Skeletal muscle tissue (tissue), 4 donors: ENCODE measurements around the gene SIDT1. TPM values are rescaled to one million over a fixed set of nuclear protein-coding genes. Genes with fewer than 3 reads are reported as not detected.

Experiments
- H3K27ac ChIP-seq: one replicate; pipeline ENCODE4 v1.7.0; 2013; ENCODE audit warnings: mild to moderate bottlenecking, low read depth, low read length, inconsistent platforms
- H3K27me3 ChIP-seq, 3 donors: one replicate each; pipeline ENCODE4 v1.7.0; 2013; ENCODE audit warnings: low read length in 3 of 3; ENCODE audit not compliant: control insufficient read depth in 3 of 3, insufficient read depth in 3 of 3
- H3K36me3 ChIP-seq, 3 donors: one replicate each; pipeline ENCODE4 v1.7.0; 2013; ENCODE audit warnings: low read length in 3 of 3; ENCODE audit not compliant: control insufficient read depth in 3 of 3, insufficient read depth in 3 of 3
- H3K4me1 ChIP-seq, 3 donors: one replicate each; pipeline ENCODE4 v1.7.0; 2013; ENCODE audit warnings: low read length in 3 of 3, mild to moderate bottlenecking in 3 of 3; ENCODE audit not compliant: control insufficient read depth in 3 of 3, insufficient read depth in 3 of 3
- H3K4me3 ChIP-seq, 3 donors: one replicate each; pipeline ENCODE4 v1.7.0; 2013; ENCODE audit warnings: low read length in 3 of 3
- H3K9ac ChIP-seq, 3 donors: one replicate each; pipeline ENCODE4 v1.7.0; 2013; ENCODE audit warnings: low read length in 3 of 3, mild to moderate bottlenecking in 3 of 3, moderate library complexity in 2 of 3, low read depth in 1 of 3
- H3K9me3 ChIP-seq, 3 donors: one replicate each; pipeline ENCODE4 v1.7.0; 2013; ENCODE audit warnings: low read length in 3 of 3; ENCODE audit not compliant: control insufficient read depth in 3 of 3
- total RNA-seq: library from RNA; depleted of rRNA; stranded (reverse); fragments of >200 nt; gene quantifications from one replicate; pipeline ENCODE4 v1.2.3, GENCODE V29; 2014
- donor health status: Osteomylitis.

The SIDT1 gene
- total RNA-seq, 1 donor from 2014 or later = 2.1 TPM

DNA sequence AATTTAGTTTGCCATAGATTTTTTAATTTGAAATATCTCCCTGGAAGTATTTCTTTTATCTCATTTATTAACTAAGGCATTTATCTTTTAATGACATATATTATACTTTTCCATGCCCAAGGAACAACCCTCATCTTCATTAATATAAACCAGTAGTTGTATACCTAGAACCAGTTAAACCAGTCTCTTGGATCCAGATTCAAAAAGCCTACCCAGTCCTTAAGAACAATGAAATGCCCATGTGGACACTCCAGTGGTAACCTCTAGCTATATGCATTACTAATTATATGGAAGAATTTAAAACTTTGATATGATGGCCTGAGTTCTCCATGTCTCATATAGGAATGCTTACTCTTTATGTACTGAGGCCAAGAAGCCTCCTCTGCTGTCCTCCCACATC is 4.8 kb downstream of the SIDT1 start:
- H3K9ac ChIP-seq = no peak overlapping the region
- H3K4me3 ChIP-seq = no peak overlapping the region
- H3K27me3 ChIP-seq = peaks cover 20 to 30% (median 23%) of the 10 kb centered on the region in 3 donors
- peaks cover 5 to 13% (median 12%) of the 10 kb centered on the region in 3 donors for H3K4me1 ChIP-seq
- H3K9me3 ChIP-seq = no peaks in the 10 kb centered on the region
- no peaks in the 10 kb centered on the region for H3K36me3 ChIP-seq
- H3K27ac ChIP-seq = no peak overlapping the region

DNA sequence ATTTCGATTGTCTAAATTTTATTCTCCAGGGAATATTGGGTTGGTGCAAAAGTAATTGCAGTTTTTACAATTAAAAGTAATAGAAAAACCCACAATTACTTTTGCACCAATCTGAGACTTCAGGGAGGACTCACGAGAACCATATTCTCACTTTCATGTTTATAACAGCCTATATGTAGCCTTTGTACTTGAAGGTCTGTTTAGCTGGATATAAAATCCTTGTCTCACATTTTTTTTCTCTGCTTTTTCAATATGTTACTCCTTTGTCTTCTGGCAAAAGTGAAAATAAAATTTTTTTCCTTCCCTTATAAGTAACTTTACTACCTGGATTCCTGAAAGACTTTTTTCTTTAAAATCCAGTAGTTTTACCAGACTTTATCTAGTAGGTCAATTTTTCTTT is 9.2 kb downstream of the SIDT1 start:
- H3K27ac ChIP-seq = no peak overlapping the region
- H3K9me3 ChIP-seq = no peaks in the 10 kb centered on the region
- H3K9ac ChIP-seq = no peak overlapping the region
- no peaks in the 10 kb centered on the region for H3K4me1 ChIP-seq
- peaks cover 0 to under 1% (median 0%) of the 10 kb centered on the region in 3 donors for H3K27me3 ChIP-seq
- no peaks in the 10 kb centered on the region for H3K36me3 ChIP-seq
- no peak overlapping the region for H3K4me3 ChIP-seq

DNA sequence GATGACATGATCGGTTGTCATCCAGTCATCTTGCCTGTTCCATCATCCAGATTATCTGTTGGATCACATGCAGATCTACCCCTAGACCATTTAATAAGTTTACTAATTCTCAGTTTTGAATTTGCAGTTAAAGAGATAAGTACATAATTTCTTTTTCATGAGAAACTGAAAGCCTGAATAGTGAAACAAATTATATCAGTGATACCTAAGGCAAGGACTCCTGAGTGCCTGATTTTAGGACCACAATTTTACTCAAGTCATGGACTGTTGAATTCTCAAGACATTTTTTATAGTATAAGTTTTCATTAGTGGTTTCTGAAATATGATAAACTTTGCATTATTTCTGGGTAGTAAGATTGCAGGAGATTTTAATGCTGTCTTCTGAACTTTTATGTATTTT is 13.2 kb downstream of the SIDT1 start:
- Histone ChIP-seq H3K4me1 (no peaks in the 10 kb centered on the region), H3K9me3 (no peaks in the 10 kb centered on the region), H3K27me3 (no peaks in the 10 kb centered on the region), H3K36me3 (no peaks in the 10 kb centered on the region), H3K4me3 (no peak overlapping the region), H3K9ac (no peak overlapping the region), H3K27ac (no peak overlapping the region)

DNA sequence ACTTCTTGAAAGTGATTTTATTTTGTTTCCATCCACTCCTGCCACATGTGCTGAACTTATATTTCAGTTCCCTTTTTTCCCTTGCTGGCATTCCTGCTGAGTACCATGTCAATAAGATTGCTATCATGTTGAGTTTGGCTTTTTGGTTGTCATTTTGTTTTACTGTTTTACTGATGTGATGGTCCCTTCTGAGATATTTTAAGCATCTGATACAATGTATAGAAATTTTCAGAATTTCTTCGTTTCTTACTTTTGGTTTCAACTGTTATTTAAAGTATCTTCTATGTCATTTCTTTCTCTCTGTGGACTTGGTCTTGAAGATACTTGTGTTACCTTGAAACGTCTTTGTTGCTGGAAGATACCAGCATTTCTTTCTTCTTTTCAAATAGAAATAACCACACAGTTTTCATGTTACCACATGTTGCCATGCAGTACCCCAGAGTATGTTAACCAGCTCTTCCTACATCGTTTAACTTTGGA is 14.1 kb downstream of the SIDT1 start:
- H3K27me3 ChIP-seq = no peaks in the 10 kb centered on the region
- H3K9ac ChIP-seq = no peak overlapping the region
- H3K4me3 ChIP-seq = no peak overlapping the region
- no peak overlapping the region for H3K27ac ChIP-seq
- no peaks in the 10 kb centered on the region for H3K9me3 ChIP-seq
- no peaks in the 10 kb centered on the region for H3K36me3 ChIP-seq
- H3K4me1 ChIP-seq = no peaks in the 10 kb centered on the region

- no peaks in the 10 kb centered on the region for H3K36me3 ChIP-seq
- no peaks in the 10 kb centered on the region for H3K27me3 ChIP-seq
- no peak overlapping the region for H3K4me3 ChIP-seq
- no peak overlapping the region for H3K27ac ChIP-seq
- no peak overlapping the region for H3K9ac ChIP-seq
- H3K4me1 ChIP-seq = no peaks in the 10 kb centered on the region
- H3K9me3 ChIP-seq = no peaks in the 10 kb centered on the region
These were observed 16.1 kb downstream of the SIDT1 start for GRCh38 chr3:113548501-113548900.

DNA sequence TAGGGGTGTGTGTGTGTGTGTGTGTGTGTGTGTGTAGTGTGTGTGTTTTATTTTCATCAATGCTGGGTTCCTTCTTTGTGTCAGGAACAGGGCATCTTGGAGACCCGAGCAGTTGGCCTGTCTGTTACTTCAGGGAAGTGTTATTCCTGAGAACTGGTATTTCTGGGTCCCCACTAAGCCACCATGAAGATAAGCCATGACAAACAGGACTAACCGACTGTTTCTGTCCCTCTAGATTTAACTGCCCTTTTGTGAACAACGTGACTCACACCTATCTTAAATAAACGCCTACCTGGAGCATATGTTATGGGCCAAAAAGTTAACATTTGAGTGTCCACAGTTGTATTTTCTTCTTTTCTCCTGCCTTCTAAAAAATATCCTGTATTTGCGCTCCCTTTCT is 19.5 kb downstream of the SIDT1 start:
- Histone ChIP-seq H3K9me3 (no peaks in the 10 kb centered on the region), H3K27ac (no peak overlapping the region), H3K9ac (no peak overlapping the region), H3K27me3 (no peaks in the 10 kb centered on the region), H3K36me3 (no peaks in the 10 kb centered on the region), H3K4me3 (no peak overlapping the region), H3K4me1 (no peaks in the 10 kb centered on the region)

- H3K27me3 ChIP-seq = no peaks in the 10 kb centered on the region
- no peaks in the 10 kb centered on the region for H3K4me1 ChIP-seq
- H3K36me3 ChIP-seq = no peaks in the 10 kb centered on the region
- H3K9ac ChIP-seq = no peak overlapping the region
- H3K9me3 ChIP-seq = no peaks in the 10 kb centered on the region
- H3K4me3 ChIP-seq = no peak overlapping the region
- no peak overlapping the region for H3K27ac ChIP-seq
These were observed 20.5 kb downstream of the SIDT1 start for GRCh38 chr3:113552851-113553250.

DNA sequence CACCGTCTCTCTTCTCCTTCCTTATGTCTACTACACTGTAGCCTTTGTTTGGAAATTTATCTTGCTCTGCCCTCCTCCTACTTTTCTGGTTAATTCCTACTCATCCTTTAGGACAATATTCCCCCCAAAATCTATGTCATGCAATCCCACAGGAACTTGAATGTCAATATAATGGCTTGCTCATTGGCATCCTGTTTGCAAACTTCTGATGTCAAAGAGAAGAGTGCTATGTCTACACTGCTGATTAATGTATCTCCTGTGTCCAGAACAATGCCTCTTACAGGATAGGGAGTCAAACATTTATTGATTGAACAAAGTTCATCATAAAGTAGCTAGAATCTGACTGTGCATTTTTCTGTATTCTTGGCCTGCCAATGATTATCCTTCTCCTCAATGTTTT is 22.8 kb downstream of the SIDT1 start:
- Histone ChIP-seq H3K27me3 (no peaks in the 10 kb centered on the region), H3K27ac (no peak overlapping the region), H3K9me3 (no peaks in the 10 kb centered on the region), H3K4me1 (no peaks in the 10 kb centered on the region), H3K4me3 (no peak overlapping the region), H3K9ac (no peak overlapping the region), H3K36me3 (no peaks in the 10 kb centered on the region)

DNA sequence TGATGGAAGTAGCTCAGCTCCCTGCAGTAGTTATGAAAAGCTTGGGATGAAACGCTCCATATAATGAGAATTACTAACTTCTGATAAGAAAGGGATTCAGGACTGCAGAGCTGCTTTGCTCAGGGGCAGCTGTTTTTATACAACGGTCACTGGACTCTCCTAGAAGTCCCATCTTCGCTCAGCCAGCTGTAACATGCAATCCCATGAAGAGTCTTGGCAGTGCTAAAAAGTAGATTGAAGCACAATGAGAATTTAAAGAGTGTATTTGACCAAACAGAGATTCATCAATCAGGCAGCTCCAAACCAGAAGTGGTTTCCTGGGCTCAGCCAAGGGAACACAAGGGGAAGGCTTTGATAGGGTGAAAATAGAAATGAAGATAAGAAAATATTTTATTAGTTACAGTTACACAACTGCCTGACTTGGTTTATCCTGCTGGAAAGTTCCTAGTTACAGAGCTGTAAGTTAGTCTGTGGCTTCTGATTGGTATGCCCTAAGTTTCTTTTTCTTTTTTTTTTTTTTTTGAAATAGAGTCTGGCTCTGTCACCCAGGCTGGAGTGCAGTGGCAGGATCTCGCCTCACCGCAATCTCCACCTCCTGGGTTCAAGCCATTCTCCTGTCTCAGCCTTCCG is 24.1 kb downstream of the SIDT1 start:
- Histone ChIP-seq H3K27me3 (no peaks in the 10 kb centered on the region), H3K4me1 (no peaks in the 10 kb centered on the region), H3K9me3 (no peaks in the 10 kb centered on the region), H3K27ac (no peak overlapping the region), H3K36me3 (no peaks in the 10 kb centered on the region), H3K4me3 (no peak overlapping the region), H3K9ac (no peak overlapping the region)

- no peak overlapping the region for H3K4me3 ChIP-seq
- no peaks in the 10 kb centered on the region for H3K9me3 ChIP-seq
- H3K36me3 ChIP-seq = no peaks in the 10 kb centered on the region
- no peak overlapping the region for H3K27ac ChIP-seq
- H3K9ac ChIP-seq = no peak overlapping the region
- no peaks in the 10 kb centered on the region for H3K4me1 ChIP-seq
- no peaks in the 10 kb centered on the region for H3K27me3 ChIP-seq
These were observed 24.6 kb downstream of the SIDT1 start for GRCh38 chr3:113556946-113557335.
